ENCODE measurements around the gene ESYT1.

DNA sequence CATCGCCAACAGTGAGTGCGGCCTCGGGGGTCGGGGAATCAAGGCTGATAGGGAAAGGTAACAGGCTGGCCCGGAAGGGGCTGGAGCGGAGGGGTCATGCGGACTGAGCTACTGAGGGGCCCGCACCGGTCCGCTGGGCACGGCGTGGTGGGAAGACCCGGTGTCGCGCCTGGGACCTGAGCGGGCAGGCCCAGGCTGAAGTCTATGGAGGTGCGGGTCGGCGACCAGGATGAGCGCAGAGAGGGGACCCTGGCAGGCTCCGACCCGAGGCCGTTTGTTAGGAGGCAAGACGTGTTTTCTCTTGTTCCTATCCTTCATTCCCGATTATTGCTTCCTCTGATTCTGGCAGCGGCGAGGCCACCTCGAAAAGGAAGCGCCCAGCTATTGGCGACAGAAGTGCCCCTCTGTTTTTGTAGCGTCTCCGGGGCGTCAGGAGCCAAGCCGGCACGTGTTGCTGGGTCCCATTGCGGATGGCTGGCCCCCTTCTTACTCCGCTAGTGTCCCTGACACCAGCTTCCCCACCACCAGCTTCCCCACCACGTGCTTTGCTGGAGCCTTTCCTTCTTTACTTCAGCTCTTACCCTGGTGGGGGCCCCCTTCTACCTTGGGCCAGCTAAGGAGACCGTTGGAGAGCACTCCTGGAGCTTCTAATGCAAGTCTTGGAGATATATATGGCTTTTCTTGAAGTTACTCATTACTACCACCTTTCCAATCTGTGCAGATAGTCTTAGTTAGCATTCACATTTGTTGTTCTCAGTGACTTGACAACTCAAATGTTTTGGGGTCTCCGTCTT is 23.1 kb upstream of the ESYT1 start:
- TF ChIP-seq, protein P1, sequence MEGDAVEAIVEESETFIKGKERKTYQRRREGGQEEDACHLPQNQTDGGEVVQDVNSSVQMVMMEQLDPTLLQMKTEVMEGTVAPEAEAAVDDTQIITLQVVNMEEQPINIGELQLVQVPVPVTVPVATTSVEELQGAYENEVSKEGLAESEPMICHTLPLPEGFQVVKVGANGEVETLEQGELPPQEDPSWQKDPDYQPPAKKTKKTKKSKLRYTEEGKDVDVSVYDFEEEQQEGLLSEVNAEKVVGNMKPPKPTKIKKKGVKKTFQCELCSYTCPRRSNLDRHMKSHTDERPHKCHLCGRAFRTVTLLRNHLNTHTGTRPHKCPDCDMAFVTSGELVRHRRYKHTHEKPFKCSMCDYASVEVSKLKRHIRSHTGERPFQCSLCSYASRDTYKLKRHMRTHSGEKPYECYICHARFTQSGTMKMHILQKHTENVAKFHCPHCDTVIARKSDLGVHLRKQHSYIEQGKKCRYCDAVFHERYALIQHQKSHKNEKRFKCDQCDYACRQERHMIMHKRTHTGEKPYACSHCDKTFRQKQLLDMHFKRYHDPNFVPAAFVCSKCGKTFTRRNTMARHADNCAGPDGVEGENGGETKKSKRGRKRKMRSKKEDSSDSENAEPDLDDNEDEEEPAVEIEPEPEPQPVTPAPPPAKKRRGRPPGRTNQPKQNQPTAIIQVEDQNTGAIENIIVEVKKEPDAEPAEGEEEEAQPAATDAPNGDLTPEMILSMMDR (conservative IDR thresholded peaks at IDR 0.05; ENCODE audit: low read length) = peak; percentile 42; the same call in 1 of the 2 replicates
- TF ChIP-seq EZH2phosphoT487 (IDR thresholded peaks at IDR 0.05; ENCODE audit: borderline replicate concordance, low read depth, low read length) = no peak
